Nephron progenitor cell (in vitro differentiated cells): ENCODE measurements around the gene IDH3A.

ENCODE experiments used
- DNase-seq: peaks from one replicate; pipeline ENCODE4 v3.0.0; 2021
- H3K27ac Mint-ChIP-seq: 2 replicates; pipeline ENCODE4 v1.8.0; 2021; ENCODE audit warnings: mild to moderate bottlenecking, moderate library complexity, mixed read lengths
- H3K27me3 Mint-ChIP-seq: 2 replicates; pipeline ENCODE4 v1.8.0; 2021; ENCODE audit warnings: mild to moderate bottlenecking, low read depth, mixed read lengths; ENCODE audit not compliant: poor library complexity
- H3K36me3 Mint-ChIP-seq: 2 replicates; pipeline ENCODE4 v1.8.0; 2021; ENCODE audit warnings: low read depth, mixed read lengths
- H3K4me1 Mint-ChIP-seq: 2 replicates; pipeline ENCODE4 v1.8.0; 2021; ENCODE audit warnings: mixed read lengths
- H3K4me3 Mint-ChIP-seq: 2 replicates; pipeline ENCODE4 v1.8.0; 2021; ENCODE audit warnings: mild to moderate bottlenecking, moderate library complexity, mixed read lengths
- H3K9me3 Mint-ChIP-seq: 2 replicates; pipeline ENCODE4 v1.8.0; 2021; ENCODE audit warnings: mild to moderate bottlenecking, moderate library complexity, mixed read lengths
- CTCF ChIP-seq: fragments of 200-600 bp; sonication (generic); IDR thresholded peaks from 2 replicates; pipeline ENCODE4 v1.5.0; 2021; ENCODE audit warnings: antibody characterized with exemption

Gene IDH3A

DNA sequence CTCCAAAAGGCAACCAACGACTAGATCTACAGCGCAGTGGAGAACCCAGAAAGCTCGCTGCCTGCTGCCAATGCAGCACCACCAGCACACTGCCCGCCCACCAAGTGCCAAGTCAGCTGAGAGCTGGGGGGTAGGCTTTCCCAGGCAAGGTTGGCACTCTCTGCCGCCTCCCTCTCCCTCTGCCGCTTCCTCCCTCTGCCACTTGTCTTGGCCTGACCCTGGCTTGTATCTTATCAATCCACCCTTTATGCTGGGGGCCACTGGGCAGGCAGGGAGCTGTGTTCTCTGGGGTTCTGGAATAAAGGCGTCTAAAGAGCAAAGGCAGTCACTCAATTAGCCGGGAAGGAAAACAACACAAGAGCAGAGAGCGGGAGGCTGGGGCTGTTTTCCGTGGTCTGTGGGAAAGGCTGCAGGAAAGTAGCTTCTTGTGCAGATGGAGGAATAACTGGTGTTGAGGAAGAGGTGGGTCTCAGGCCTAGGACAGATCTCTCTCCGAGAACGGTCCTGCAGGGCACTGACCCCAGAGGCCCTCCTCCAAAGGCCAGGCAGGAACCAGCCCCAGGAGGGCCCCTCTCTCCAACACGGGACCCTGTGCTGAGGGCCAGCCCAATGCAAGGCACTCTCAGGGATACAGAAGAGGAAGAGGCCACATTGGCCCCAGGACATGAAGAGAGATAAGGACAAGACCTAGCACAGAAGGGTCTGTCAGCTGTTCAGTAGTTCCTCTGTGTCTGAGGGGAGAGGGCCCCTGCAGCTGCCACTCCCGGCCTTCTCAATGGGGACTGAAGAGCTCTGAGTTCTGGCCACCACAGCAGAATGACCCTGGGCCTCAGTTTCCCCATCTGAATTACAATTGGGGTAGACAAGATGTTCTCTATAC lies 54.4 kb downstream of the IDH3A start:
- H3K36me3 Mint-ChIP-seq, result no peaks in the 10 kb centered on the region

GRCh38 chr15:78204351-78205309 lies 55.5 kb downstream of the IDH3A start:
- Mint-ChIP-seq H3K27ac (peak overlapping the region; percentile 83), H3K36me3 (no peaks in the 10 kb centered on the region), H3K9me3 (no peaks in the 10 kb centered on the region), H3K4me3 (no peak overlapping the region), H3K27me3 (peaks cover 20% of the 10 kb centered on the region), H3K4me1 (peaks cover 42% of the 10 kb centered on the region)
- no peak for DNase-seq
- no peak for TF ChIP-seq CTCF

More for the DNA sequence above, 54.4 kb downstream of the IDH3A start:
- DNase-seq, result no peak
- Mint-ChIP-seq H3K27ac (no peak overlapping the region), H3K27me3 (peaks cover 24% of the 10 kb centered on the region), H3K4me3 (no peak overlapping the region), H3K9me3 (no peaks in the 10 kb centered on the region), H3K4me1 (peaks cover 36% of the 10 kb centered on the region)
- no peak for TF ChIP-seq CTCF

- no peak for TF ChIP-seq CTCF
- peaks cover 20% of the 10 kb centered on the region for H3K27me3 Mint-ChIP-seq
- no peaks in the 10 kb centered on the region for H3K36me3 Mint-ChIP-seq
- peak overlapping the region; percentile 83 for H3K27ac Mint-ChIP-seq
- no peak overlapping the region for H3K4me3 Mint-ChIP-seq
- no peak for DNase-seq
- peaks cover 49% of the 10 kb centered on the region for H3K4me1 Mint-ChIP-seq
- no peaks in the 10 kb centered on the region for H3K9me3 Mint-ChIP-seq
Observed at GRCh38 chr15:78205337-78205736, 56.2 kb downstream of the IDH3A start.

GRCh38 chr15:78205856-78206255 lies 56.7 kb downstream of the IDH3A start:
- Mint-ChIP-seq H3K4me3 (no peak overlapping the region), H3K4me1 (peaks cover 54% of the 10 kb centered on the region), H3K36me3 (no peaks in the 10 kb centered on the region), H3K9me3 (no peaks in the 10 kb centered on the region), H3K27me3 (peaks cover 20% of the 10 kb centered on the region), H3K27ac (peak overlapping the region; percentile 75)
- no peak for TF ChIP-seq CTCF
- no peak for DNase-seq

GRCh38 chr15:78206326-78207109 lies 57.4 kb downstream of the IDH3A start:
- TF ChIP-seq CTCF, result no peak
- H3K27ac Mint-ChIP-seq, result peak overlapping the region; percentile 75
- peaks cover 21% of the 10 kb centered on the region for H3K27me3 Mint-ChIP-seq
- no peak for DNase-seq
- no peaks in the 10 kb centered on the region for H3K9me3 Mint-ChIP-seq
- H3K4me1 Mint-ChIP-seq, result peaks cover 60% of the 10 kb centered on the region
- no peak overlapping the region for H3K4me3 Mint-ChIP-seq
- no peaks in the 10 kb centered on the region for H3K36me3 Mint-ChIP-seq
